Skin of body (tissue), 2 donors: ENCODE data around the gene NKAIN4. TPM values are rescaled to one million over a fixed set of nuclear protein-coding genes. Genes with fewer than 3 reads are reported as not detected.

Experiments used
- DNase-seq: peaks from one replicate; lab custom pipeline; 2025; lab: John Stamatoyannopoulos, UW
- total RNA-seq: library from RNA; depleted of rRNA; stranded (reverse); fragments of >200 nt; gene quantifications from one replicate; pipeline ENCODE4 v1.2.3, GENCODE V29; 2014

NKAIN4 gene
- total RNA-seq, 1 donor from 2014 or later: 3.7 TPM

GRCh38 chr20:63220696-63221399, 33.4 kb downstream of the NKAIN4 start:
- DNase-seq: no peak

- no peak for DNase-seq
Measured at GRCh38 chr20:63219866-63220521, 34.3 kb downstream of the NKAIN4 start.

- DNase-seq: no peak
Measured at GRCh38 chr20:63219447-63219821, 34.8 kb downstream of the NKAIN4 start.

GRCh38 chr20:63218701-63219446, 35.4 kb downstream of the NKAIN4 start:
- DNase-seq: no peak

- DNase-seq: no peak
Measured at GRCh38 chr20:63217706-63218105, 36.6 kb downstream of the NKAIN4 start.

- no peak for DNase-seq
Measured at GRCh38 chr20:63216849-63217471, 37.3 kb downstream of the NKAIN4 start.

GRCh38 chr20:63216041-63216848, 38.0 kb downstream of the NKAIN4 start, which contains the start of gene YTHDF1:
YTHDF1 (minus strand) TSS chr20:63216131; CDS start chr20:63215892, 239 bp downstream.
- peak; percentile 87 for DNase-seq

GRCh38 chr20:63215101-63216040, 38.9 kb downstream of the NKAIN4 start:
- DNase-seq: no peak

- no peak for DNase-seq
Measured at GRCh38 chr20:63214514-63214913, 39.7 kb downstream of the NKAIN4 start.

- DNase-seq: no peak
Measured at GRCh38 chr20:63212792-63213191, 41.5 kb downstream of the NKAIN4 start.

- DNase-seq: no peak
Measured at GRCh38 chr20:63212393-63212730, 41.9 kb downstream of the NKAIN4 start.

- DNase-seq: no peak
Measured at GRCh38 chr20:63210011-63210605, 44.2 kb downstream of the NKAIN4 start.

GRCh38 chr20:63208346-63208909, 45.8 kb downstream of the NKAIN4 start:
- no peak for DNase-seq

GRCh38 chr20:63206878-63207277, 47.4 kb downstream of the NKAIN4 start:
- DNase-seq: no peak

GRCh38 chr20:63205896-63206295, 48.4 kb downstream of the NKAIN4 start:
- DNase-seq: no peak

- DNase-seq: no peak
Measured at GRCh38 chr20:63204362-63204761, 49.9 kb downstream of the NKAIN4 start.

GRCh38 chr20:63202811-63203526, 51.3 kb downstream of the NKAIN4 start:
- no peak for DNase-seq

GRCh38 chr20:63202021-63202420, 52.2 kb downstream of the NKAIN4 start:
- no peak for DNase-seq

GRCh38 chr20:63198606-63199005, 55.7 kb downstream of the NKAIN4 start:
- no peak for DNase-seq
